ENCODE measurements around the gene OTOA.

- TF ChIP-seq CTCF (IDR thresholded peaks at IDR 0.05) (no peak), POLR2A (IDR thresholded peaks at IDR 0.05) (no peak)
Observed at GRCh38 chr16:21642861-21643260, 20.9 kb upstream of the OTOA start.

All from body of pancreas (tissue), 4 donors.